ENCODE measurements around the gene CEMIP.
"Not testable (repeated sequence)": the region's sequence is repeated elsewhere in the genome, so short reads cannot be mapped to it uniquely, and the experiment has no call there.

Gene CEMIP

GRCh38 chr15:80965454-80965853 lies 186.3 kb downstream of the CEMIP start:
- not testable (repeated sequence) for H3K9me3 Mint-ChIP-seq; H3K27ac Mint-ChIP-seq; H3K27me3 Mint-ChIP-seq; DNase-seq; H3K4me3 Mint-ChIP-seq; ATAC-seq (replicated peaks); H3K36me3 Mint-ChIP-seq (ENCODE audit: insufficient read depth)
- H3K4me1 Mint-ChIP-seq (ENCODE audit: low read depth in 2 of 2), result peaks cover 21 to 40% of the 10 kb centered on the region in 2 donors

DNA sequence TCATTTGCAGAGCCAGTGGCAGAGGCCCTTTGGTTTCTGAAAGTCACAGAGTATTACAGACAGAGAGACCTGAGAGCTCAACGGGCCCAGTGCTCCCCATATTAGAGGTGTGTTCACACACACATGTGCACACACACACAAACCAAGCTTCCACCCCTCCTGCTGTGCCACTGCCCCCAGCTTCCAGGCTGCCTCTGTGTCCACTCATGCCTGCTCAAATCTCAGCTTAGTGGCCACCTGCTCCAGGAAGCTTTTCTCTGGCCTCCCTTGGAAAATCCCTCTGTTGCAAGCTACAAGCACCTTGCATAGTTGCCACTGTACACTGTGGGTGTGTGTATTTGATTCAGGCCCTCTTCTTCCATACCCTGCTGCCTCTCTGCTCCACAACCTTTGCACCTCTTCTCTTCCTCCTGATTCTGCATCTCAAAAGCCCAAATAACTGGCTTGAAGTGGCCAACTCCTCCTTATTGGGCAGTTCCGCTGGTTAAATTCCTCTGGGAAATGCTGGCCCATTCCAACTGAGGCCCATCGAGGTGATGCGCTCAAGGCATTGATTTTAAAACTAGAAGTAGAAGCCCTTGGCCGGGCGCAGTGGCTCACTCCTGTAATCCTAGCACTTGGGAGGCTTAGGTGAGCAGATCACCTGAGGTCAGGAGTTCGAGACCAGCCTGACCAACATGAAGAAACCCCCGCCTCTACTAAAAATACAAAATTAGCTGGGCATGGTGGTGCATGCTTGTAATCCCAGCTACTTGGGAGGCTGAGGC lies 187.4 kb downstream of the CEMIP start:
- peaks cover 24 to 30% of the 10 kb centered on the region in 2 donors for H3K4me1 Mint-ChIP-seq (ENCODE audit: low read depth in 2 of 2)
- H3K27ac Mint-ChIP-seq, result no peak overlapping the region
- DNase-seq (no peak), ATAC-seq (replicated peaks) (no peak)
- no peak overlapping the region for H3K4me3 Mint-ChIP-seq
- H3K36me3 Mint-ChIP-seq (ENCODE audit: insufficient read depth), result peaks cover 3% of the 10 kb centered on the region
- H3K9me3 Mint-ChIP-seq, result no peaks in the 10 kb centered on the region
- no peaks in the 10 kb centered on the region for H3K27me3 Mint-ChIP-seq

DNA sequence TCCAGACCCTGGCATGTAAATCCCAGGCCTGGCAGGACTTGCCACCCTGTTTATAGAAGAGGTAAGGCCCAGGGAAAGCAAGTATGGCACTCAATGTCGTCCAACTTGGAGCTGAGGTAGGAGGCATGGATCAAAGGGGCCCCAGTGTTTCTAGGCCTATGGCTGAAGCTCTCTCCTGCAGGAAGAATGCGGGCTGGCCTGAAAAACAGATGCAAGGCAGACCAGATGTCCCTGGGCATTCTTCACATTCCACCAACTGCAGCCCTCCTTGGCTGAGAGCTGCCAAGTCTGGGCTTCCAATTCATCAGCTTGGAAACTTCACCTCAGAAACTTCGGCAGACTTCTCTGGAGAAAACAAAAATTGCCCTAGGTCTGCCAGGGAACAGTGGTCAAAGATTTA lies 188.3 kb downstream of the CEMIP start:
- H3K9me3 Mint-ChIP-seq, result no peaks in the 10 kb centered on the region
- DNase-seq, result no peak
- peaks cover 16 to 22% of the 10 kb centered on the region in 2 donors for H3K4me1 Mint-ChIP-seq (ENCODE audit: low read depth in 2 of 2)
- ATAC-seq (replicated peaks), result no peak
- H3K4me3 Mint-ChIP-seq, result no peak overlapping the region
- H3K27me3 Mint-ChIP-seq, result no peaks in the 10 kb centered on the region
- H3K27ac Mint-ChIP-seq, result no peak overlapping the region
- peaks cover 6% of the 10 kb centered on the region for H3K36me3 Mint-ChIP-seq (ENCODE audit: insufficient read depth)

DNA sequence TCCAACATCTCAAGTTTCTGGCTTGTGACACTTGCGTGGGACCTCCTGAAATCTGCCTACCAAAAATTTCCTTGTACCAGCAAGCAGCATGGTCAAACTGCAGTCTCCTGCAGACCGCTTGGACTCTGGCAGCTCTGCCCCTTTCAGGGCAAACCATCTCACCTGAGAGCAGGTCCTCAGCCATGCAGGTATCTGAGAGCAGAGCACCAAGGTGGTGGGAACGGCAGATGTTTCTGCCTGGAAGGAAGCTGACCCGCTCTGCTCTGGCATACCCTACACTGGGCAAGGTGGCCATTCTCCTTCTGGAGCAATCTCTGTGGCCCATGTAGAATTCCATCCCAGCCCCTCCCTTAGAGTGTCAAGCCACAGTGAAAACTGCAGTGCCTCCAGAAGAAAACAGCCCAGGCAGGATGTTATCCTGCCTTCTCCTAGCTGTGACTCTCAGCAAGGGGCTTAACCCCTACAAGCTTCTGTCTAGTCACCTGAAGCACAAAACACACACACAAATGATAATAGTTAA lies 188.9 kb downstream of the CEMIP start:
- Mint-ChIP-seq H3K27me3 (no peaks in the 10 kb centered on the region), H3K36me3 (ENCODE audit: insufficient read depth) (peaks cover 11% of the 10 kb centered on the region), H3K4me1 (ENCODE audit: low read depth in 2 of 2) (peaks cover 11 to 16% of the 10 kb centered on the region in 2 donors), H3K27ac (no peak overlapping the region), H3K9me3 (no peaks in the 10 kb centered on the region), H3K4me3 (no peak overlapping the region)
- DNase-seq (no peak), ATAC-seq (replicated peaks) (no peak)

GRCh38 chr15:80969316-80969715 lies 190.1 kb downstream of the CEMIP start:
- Mint-ChIP-seq H3K9me3 (no peaks in the 10 kb centered on the region), H3K4me3 (no peak overlapping the region), H3K27me3 (no peaks in the 10 kb centered on the region), H3K4me1 (ENCODE audit: low read depth in 2 of 2) (peaks cover 11% of the 10 kb centered on the region in 2 donors), H3K27ac (peak overlapping the region in 1 of 2 donors; percentile 35), H3K36me3 (ENCODE audit: insufficient read depth) (peaks cover 11% of the 10 kb centered on the region)
- ATAC-seq (replicated peaks) (no peak), DNase-seq (no peak)

- DNase-seq (peak; percentile 56 to 65 (median 64)), ATAC-seq (replicated peaks) (peak; percentile 51)
- Mint-ChIP-seq H3K36me3 (ENCODE audit: insufficient read depth) (peaks cover 11% of the 10 kb centered on the region), H3K9me3 (no peaks in the 10 kb centered on the region), H3K4me1 (ENCODE audit: low read depth in 2 of 2) (peaks cover 7 to 13% of the 10 kb centered on the region in 2 donors), H3K27me3 (no peaks in the 10 kb centered on the region), H3K27ac (peak overlapping the region in 1 of 2 donors; percentile 35), H3K4me3 (no peak overlapping the region)
These were observed 191.0 kb downstream of the CEMIP start for GRCh38 chr15:80970018-80970657.

- Mint-ChIP-seq H3K4me1 (ENCODE audit: low read depth in 2 of 2) (peaks cover 10 to 14% of the 10 kb centered on the region in 2 donors), H3K36me3 (ENCODE audit: insufficient read depth) (peaks cover 11% of the 10 kb centered on the region), H3K4me3 (no peak overlapping the region), H3K9me3 (no peaks in the 10 kb centered on the region), H3K27ac (peak overlapping the region in 1 of 2 donors; percentile 35), H3K27me3 (no peaks in the 10 kb centered on the region)
- DNase-seq, result no peak
- ATAC-seq (replicated peaks), result no peak
These were observed 191.5 kb downstream of the CEMIP start for GRCh38 chr15:80970658-80971057.

DNA sequence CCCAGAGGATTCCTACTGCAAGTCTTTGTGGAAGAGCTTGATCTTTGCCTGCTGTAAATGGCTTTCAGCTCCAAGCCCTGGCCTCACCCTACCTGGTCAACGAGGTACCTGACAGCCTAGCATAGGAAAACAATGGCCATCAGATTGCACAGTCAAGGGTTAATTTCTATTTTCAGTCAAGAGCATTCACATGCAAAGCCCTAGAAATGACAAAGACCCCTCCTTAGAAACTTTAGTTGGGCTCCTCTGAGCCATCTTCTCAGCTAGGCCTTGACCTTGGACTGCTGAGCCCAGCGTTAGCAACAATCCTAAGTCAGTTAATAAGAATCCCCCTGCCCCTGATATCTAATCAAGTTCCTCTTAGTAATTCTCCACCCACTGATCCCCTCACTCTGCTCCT lies 192.0 kb downstream of the CEMIP start:
- Mint-ChIP-seq H3K9me3 (no peaks in the 10 kb centered on the region), H3K27me3 (no peaks in the 10 kb centered on the region), H3K27ac (peak overlapping the region in 1 of 2 donors; percentile 93), H3K4me1 (ENCODE audit: low read depth in 2 of 2) (peaks cover 12 to 15% of the 10 kb centered on the region in 2 donors), H3K4me3 (no peak overlapping the region), H3K36me3 (ENCODE audit: insufficient read depth) (peaks cover 11% of the 10 kb centered on the region)
- ATAC-seq (replicated peaks) (no peak), DNase-seq (no peak)

DNA sequence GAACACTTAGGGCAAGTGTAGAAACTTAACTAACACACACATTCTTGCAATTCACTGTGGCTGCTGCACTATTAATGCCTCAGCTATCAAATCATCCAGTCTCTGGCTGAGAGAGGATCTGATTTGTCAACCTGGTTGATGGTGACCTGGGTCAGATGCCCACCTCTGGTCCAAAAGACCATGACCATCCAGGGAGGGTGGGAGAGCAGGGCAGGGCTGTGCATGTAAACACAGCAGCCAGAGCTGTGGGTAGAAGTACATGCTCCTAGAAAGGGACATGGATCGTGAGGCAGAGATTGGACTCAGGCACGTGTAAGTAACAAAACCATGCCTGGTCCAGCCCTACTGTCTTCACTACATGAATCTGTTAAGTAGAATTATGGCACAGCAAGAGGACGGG lies 193.1 kb downstream of the CEMIP start:
- ATAC-seq (replicated peaks), result no peak
- no peak overlapping the region for H3K4me3 Mint-ChIP-seq

DNA sequence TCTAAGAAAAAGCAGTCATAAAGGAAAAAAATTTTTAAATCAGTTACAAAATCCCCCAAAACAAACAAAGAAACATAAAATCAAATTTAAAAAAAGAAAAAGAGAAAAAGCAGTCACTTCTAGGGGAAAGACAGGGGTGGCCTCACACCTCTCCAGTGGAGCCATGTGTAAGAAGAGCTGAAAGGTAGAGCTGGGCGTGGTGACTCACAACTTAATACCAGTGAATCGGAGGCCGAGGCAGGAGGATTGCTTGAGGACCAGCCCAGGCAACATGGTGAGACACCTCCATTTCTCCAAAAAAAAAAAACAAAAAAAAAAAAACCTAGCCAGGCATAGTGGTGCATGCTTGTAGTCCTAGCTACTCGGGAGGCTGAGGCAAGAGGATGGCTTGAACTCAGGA lies 195.7 kb downstream of the CEMIP start:
- Mint-ChIP-seq H3K4me3 (no peak overlapping the region), H3K27me3 (no peaks in the 10 kb centered on the region), H3K27ac (peak overlapping the region; percentile 74 to 86), H3K9me3 (no peaks in the 10 kb centered on the region), H3K4me1 (ENCODE audit: low read depth in 2 of 2) (peaks cover 24% of the 10 kb centered on the region in 2 donors), H3K36me3 (ENCODE audit: insufficient read depth) (peaks cover 34% of the 10 kb centered on the region)
- ATAC-seq (replicated peaks) (no peak), DNase-seq (no peak)

More for the DNA sequence above, 193.1 kb downstream of the CEMIP start:
- peaks cover 19 to 20% of the 10 kb centered on the region in 2 donors for H3K4me1 Mint-ChIP-seq (ENCODE audit: low read depth in 2 of 2)
- peak overlapping the region in 1 of 2 donors; percentile 93 for H3K27ac Mint-ChIP-seq
- no peaks in the 10 kb centered on the region for H3K27me3 Mint-ChIP-seq
- no peak for DNase-seq
- H3K9me3 Mint-ChIP-seq, result no peaks in the 10 kb centered on the region
- peaks cover 11% of the 10 kb centered on the region for H3K36me3 Mint-ChIP-seq (ENCODE audit: insufficient read depth)

- no peak for ATAC-seq (replicated peaks)
- H3K27ac Mint-ChIP-seq, result peak overlapping the region; percentile 6 to 72
- no peaks in the 10 kb centered on the region for H3K27me3 Mint-ChIP-seq
- H3K36me3 Mint-ChIP-seq (ENCODE audit: insufficient read depth), result peaks cover 49% of the 10 kb centered on the region
- DNase-seq, result no peak
- no peaks in the 10 kb centered on the region for H3K9me3 Mint-ChIP-seq
- H3K4me1 Mint-ChIP-seq (ENCODE audit: low read depth in 2 of 2), result peaks cover 18 to 24% of the 10 kb centered on the region in 2 donors
- H3K4me3 Mint-ChIP-seq, result no peak overlapping the region
These were observed 197.7 kb downstream of the CEMIP start for GRCh38 chr15:80976851-80977250.

DNA sequence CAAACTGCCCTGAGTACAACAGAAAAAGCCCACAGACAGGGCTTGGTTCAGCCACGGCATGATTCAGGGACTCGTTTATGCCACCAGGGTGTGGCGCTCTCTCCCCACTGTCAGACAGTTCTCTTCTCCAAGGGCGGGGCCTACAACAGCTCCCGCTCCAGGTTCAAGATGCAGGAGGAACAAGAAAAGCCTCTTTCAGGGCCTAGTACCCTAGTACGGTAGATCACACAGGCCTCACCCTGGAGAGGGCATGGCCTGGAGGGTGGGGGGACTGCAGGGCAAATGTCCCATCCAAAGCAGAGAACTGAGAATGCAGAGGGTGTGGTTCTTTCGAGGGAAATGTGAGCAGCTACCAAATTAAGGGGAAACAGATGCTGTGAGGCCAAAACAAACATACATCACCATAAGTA lies 198.5 kb downstream of the CEMIP start:
- H3K4me1 Mint-ChIP-seq (ENCODE audit: low read depth in 2 of 2), result peaks cover 18 to 31% of the 10 kb centered on the region in 2 donors
- DNase-seq (no peak), ATAC-seq (replicated peaks) (peak; percentile 39)
- H3K9me3 Mint-ChIP-seq, result no peaks in the 10 kb centered on the region
- H3K36me3 Mint-ChIP-seq (ENCODE audit: insufficient read depth), result peaks cover 49% of the 10 kb centered on the region
- H3K4me3 Mint-ChIP-seq, result no peak overlapping the region
- peak overlapping the region; percentile 6 to 72 for H3K27ac Mint-ChIP-seq
- no peaks in the 10 kb centered on the region for H3K27me3 Mint-ChIP-seq

GRCh38 chr15:80978685-80979329 lies 199.6 kb downstream of the CEMIP start:
- DNase-seq (no peak), ATAC-seq (replicated peaks) (no peak)
- Mint-ChIP-seq H3K36me3 (ENCODE audit: insufficient read depth) (peaks cover 45% of the 10 kb centered on the region), H3K4me1 (ENCODE audit: low read depth in 2 of 2) (peaks cover 20 to 36% of the 10 kb centered on the region in 2 donors), H3K27me3 (no peaks in the 10 kb centered on the region), H3K9me3 (no peaks in the 10 kb centered on the region), H3K4me3 (no peak overlapping the region), H3K27ac (no peak overlapping the region)

Data from effector memory CD8-positive, alpha-beta T cell (primary cell).